ENCODE data around the gene MATN3. TPM values are rescaled to one million over a fixed set of nuclear protein-coding genes. Genes with fewer than 3 reads are reported as not detected.
A peak's percentile ranks its signal among the peaks of the same experiment; 100 is the strongest.

The MATN3 gene
- total and polyA plus RNA-seq, 9 of the 15 experiments (the other 6 are each of a cell fraction or from before 2014, with no cell fraction given) = not detected

DNA sequence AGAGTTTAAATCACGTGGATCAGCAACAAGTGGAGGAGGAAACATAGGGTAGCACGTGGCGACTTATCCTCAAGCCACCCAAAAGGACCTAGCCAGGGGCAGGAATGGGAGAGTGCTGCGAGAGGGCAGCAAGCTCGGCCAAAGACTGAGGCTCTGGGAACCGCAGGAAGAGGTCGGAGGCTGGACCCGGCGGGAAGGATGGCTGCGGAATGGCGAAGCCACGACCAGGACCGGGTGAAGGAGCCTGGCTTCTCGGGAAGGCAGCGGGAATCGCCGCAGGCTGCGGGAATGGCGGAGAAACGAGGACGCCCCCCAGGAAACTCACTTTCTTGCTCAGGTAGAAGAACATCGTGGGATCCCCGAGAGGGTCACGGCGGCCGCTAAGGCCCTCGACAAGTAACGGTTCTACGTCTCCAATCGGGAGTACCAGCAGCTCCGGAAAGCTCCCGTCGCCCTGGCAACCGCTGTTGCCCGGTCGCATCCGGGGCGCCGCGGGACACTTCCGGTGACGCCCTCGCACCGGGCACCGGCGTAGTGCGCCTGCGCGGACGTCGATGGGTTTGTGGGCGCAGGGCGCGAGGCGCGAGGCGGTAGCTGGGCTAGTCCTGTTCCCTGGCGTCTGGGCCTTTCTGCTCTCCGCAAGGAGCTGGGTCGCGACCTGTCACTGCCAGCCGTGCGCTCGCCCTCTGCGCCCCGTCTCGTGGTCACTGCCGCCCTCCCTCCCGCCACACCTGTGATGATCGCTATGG, 22.6 kb downstream of the MATN3 start, which contains the start of gene WDR35 (continued):
- TF ChIP-seq, protein P1, sequence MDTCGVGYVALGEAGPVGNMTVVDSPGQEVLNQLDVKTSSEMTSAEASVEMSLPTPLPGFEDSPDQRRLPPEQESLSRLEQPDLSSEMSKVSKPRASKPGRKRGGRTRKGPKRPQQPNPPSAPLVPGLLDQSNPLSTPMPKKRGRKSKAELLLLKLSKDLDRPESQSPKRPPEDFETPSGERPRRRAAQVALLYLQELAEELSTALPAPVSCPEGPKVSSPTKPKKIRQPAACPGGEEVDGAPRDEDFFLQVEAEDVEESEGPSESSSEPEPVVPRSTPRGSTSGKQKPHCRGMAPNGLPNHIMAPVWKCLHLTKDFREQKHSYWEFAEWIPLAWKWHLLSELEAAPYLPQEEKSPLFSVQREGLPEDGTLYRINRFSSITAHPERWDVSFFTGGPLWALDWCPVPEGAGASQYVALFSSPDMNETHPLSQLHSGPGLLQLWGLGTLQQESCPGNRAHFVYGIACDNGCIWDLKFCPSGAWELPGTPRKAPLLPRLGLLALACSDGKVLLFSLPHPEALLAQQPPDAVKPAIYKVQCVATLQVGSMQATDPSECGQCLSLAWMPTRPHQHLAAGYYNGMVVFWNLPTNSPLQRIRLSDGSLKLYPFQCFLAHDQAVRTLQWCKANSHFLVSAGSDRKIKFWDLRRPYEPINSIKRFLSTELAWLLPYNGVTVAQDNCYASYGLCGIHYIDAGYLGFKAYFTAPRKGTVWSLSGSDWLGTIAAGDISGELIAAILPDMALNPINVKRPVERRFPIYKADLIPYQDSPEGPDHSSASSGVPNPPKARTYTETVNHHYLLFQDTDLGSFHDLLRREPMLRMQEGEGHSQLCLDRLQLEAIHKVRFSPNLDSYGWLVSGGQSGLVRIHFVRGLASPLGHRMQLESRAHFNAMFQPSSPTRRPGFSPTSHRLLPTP (IDR thresholded peaks at IDR 0.05; ENCODE audit: borderline replicate concordance, extremely low read depth, insufficient read length) = no peak
- TF ChIP-seq ZNF263 (CRISPR knock-in tag; IDR thresholded peaks at IDR 0.05; ENCODE audit: borderline replicate concordance) (peak; percentile 19; the same call in 1 of the 2 replicates), DDX20 (tag; IDR thresholded peaks at IDR 0.05; ENCODE audit: low read depth) (no peak), MCM3 (IDR thresholded peaks at IDR 0.05) (no peak), NR4A1 (CRISPR knock-in tag; IDR thresholded peaks at IDR 0.05) (no peak), NR4A1 (tag; IDR thresholded peaks at IDR 0.05) (no peak), JUNB (CRISPR knock-in tag; conservative IDR thresholded peaks at IDR 0.05) (no peak), HDAC6 (IDR thresholded peaks at IDR 0.05; ENCODE audit: low read depth, low read length) (no peak), SAP30 (IDR thresholded peaks at IDR 0.05; ENCODE audit: borderline replicate concordance, insufficient read depth, low read depth, low read length, poor library complexity, severe bottlenecking) (peak; percentile 72), NCOA4 (IDR thresholded peaks at IDR 0.05; ENCODE audit: partially characterized antibody) (no peak), TFAM (CRISPR knock-in tag; conservative IDR thresholded peaks at IDR 0.05) (no peak), PHF20 (IDR thresholded peaks at IDR 0.05; ENCODE audit: partially characterized antibody) (no peak), CHD1 (IDR thresholded peaks at IDR 0.05; ENCODE audit: low read length) (no peak), MEIS2 (IDR thresholded peaks at IDR 0.05; ENCODE audit: partially characterized antibody) (no peak), ZNF707 (CRISPR knock-in tag; conservative IDR thresholded peaks at IDR 0.05) (no peak), ZBED1 (IDR thresholded peaks at IDR 0.05) (no peak), POLR2A (conservative IDR thresholded peaks at IDR 0.05) (peak; percentile 45; the same call in 1 of the 2 replicates), MTA1 (IDR thresholded peaks at IDR 0.05; ENCODE audit: borderline replicate concordance) (no peak), ZC3H11A (IDR thresholded peaks at IDR 0.05; ENCODE audit: low read depth, low read length) (no peak)
- TF ChIP-seq, protein P2, sequence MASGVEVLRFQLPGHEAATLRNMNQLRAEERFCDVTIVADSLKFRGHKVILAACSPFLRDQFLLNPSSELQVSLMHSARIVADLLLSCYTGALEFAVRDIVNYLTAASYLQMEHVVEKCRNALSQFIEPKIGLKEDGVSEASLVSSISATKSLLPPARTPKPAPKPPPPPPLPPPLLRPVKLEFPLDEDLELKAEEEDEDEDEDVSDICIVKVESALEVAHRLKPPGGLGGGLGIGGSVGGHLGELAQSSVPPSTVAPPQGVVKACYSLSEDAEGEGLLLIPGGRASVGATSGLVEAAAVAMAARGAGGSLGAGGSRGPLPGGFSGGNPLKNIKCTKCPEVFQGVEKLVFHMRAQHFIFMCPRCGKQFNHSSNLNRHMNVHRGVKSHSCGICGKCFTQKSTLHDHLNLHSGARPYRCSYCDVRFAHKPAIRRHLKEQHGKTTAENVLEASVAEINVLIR (CRISPR knock-in tag; IDR thresholded peaks at IDR 0.05) = no peak
- TF ChIP-seq, protein P3, sequence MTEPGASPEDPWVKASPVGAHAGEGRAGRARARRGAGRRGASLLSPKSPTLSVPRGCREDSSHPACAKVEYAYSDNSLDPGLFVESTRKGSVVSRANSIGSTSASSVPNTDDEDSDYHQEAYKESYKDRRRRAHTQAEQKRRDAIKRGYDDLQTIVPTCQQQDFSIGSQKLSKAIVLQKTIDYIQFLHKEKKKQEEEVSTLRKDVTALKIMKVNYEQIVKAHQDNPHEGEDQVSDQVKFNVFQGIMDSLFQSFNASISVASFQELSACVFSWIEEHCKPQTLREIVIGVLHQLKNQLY (CRISPR knock-in tag; conservative IDR thresholded peaks at IDR 0.05) = no peak
- TF ChIP-seq, protein P4, sequence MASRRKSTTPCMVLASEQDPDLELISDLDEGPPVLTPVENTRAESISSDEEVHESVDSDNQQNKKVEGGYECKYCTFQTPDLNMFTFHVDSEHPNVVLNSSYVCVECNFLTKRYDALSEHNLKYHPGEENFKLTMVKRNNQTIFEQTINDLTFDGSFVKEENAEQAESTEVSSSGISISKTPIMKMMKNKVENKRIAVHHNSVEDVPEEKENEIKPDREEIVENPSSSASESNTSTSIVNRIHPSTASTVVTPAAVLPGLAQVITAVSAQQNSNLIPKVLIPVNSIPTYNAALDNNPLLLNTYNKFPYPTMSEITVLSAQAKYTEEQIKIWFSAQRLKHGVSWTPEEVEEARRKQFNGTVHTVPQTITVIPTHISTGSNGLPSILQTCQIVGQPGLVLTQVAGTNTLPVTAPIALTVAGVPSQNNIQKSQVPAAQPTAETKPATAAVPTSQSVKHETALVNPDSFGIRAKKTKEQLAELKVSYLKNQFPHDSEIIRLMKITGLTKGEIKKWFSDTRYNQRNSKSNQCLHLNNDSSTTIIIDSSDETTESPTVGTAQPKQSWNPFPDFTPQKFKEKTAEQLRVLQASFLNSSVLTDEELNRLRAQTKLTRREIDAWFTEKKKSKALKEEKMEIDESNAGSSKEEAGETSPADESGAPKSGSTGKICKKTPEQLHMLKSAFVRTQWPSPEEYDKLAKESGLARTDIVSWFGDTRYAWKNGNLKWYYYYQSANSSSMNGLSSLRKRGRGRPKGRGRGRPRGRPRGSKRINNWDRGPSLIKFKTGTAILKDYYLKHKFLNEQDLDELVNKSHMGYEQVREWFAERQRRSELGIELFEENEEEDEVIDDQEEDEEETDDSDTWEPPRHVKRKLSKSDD (conservative IDR thresholded peaks at IDR 0.05; ENCODE audit: low read length) = no peak

All from K562 (cell line).